Fibroblast of skin of right quadriceps (primary cell): ENCODE data around the gene AGFG2.
"Not testable (repeated sequence)": the region's sequence is repeated elsewhere in the genome, so short reads cannot be mapped to it uniquely, and the experiment has no call there.

Experiments used
- DNase-seq: peaks from one replicate; pipeline ENCODE4 v3.0.0-alpha.2; 2013

The AGFG2 gene

GRCh38 chr7:100538654-100539435 lies at the start of gene AGFG2:
Gene AGFG2 (plus strand): TSS chr7:100539203. CDS start chr7:100539347, 144 bp downstream.
- DNase-seq, result peak; percentile 100

DNA sequence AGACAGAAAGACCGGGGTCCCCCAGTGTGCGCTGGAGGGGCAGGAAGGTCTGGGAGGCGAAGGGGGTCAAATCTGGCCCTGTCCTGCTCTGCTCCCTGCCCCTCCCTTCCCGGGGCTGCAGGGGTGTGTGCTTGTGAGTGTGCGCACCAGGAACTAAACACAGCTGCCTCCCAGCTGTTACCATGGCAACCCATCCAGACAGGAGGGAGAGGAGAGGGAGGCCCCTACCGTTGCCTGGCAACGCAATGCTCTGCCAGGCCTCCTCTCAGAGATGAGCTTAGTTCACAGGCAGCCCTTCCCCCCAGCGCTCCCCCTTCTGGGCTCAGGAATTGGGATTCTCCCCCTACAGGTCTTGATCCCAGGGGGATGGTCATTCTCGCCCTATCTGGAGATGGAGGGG lies 49.2 kb upstream of the AGFG2 start:
- DNase-seq, result peak; percentile 95

- DNase-seq, result no peak
Measured at GRCh38 chr7:100490483-100491191, 48.4 kb upstream of the AGFG2 start.

DNA sequence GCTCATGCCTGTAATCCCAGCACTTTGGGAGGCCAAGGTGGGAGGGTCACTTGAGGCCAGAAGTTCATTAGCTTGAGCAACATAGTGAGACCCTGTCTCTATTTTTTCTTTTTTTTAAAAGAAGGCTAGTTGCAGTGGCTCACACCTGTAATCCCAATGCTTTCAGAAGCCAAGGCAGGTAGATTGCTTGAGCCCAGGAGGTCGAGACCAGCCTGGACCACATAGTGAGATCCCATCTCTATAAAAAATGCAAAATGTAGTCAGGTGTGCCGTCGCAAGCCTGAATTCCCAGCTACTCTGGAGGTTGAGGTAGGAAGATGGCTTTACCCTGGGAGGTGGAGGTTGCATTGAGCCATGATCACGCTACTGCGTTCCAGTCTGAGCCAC lies 47.8 kb upstream of the AGFG2 start:
- DNase-seq, result no peak

DNA sequence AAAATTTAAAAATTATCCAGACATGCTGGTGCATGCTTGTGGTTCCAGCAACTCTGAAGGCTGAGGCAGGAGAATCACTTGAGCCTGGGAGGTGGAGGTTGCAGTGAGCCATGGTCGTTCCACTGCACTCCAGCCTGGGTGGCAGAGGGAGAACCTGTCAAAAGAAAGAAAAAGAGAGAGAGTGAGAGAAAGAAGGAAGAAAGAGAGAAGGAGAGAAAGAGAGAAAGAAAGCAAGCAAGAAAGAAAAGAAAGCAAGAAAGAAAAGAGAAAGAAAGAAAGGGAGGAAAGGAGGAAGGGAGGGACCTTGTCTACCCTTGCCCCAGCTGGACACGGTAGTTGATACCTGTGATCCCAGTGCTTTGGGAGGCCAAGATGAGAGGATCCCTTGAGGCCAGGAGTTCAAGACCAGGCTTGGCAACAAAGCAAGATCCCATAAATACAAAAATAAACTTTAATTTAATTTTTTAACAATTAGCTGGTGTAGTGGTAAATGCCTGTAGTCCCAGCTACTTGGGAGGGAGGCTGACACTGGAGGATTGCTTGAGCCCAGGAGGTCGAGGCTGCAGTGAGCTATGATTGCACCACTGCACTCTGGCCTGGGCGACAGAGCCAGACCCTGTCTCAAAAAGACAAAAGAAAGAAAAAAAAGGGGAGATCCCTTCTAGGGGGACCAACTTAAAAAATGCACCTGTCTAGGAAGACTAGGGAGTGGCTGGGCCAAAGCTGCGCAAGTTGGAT lies 46.1 kb upstream of the AGFG2 start:
- DNase-seq, result no peak

- DNase-seq, result no peak
Measured at GRCh38 chr7:100493476-100494264, 45.3 kb upstream of the AGFG2 start.

- DNase-seq, result no peak
Measured at GRCh38 chr7:100496509-100496908, 42.5 kb upstream of the AGFG2 start.

DNA sequence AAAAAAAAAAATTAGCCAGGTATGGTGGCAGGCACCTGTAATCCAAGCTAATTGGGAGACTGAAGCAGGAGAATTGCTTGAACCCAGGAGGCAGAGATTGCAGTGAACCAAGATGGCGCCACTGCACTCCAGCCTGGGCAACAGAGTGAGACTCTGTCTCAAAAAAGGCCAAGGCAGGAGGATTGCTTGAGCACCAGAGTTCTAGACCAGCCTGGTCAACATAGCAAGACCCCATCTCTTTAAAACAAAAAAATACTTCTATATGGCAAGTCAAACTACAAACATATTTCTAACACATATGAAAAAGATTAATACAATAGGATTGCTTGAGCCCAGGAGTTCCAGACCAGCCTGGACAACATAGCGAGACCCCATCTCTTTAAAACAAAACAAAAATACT lies 38.3 kb upstream of the AGFG2 start:
- DNase-seq, result not testable (repeated sequence)

- DNase-seq, result not testable (repeated sequence)
Measured at GRCh38 chr7:100504031-100504430, 35.0 kb upstream of the AGFG2 start.

- DNase-seq, result no peak
Measured at GRCh38 chr7:100504887-100505611, 34.0 kb upstream of the AGFG2 start.

DNA sequence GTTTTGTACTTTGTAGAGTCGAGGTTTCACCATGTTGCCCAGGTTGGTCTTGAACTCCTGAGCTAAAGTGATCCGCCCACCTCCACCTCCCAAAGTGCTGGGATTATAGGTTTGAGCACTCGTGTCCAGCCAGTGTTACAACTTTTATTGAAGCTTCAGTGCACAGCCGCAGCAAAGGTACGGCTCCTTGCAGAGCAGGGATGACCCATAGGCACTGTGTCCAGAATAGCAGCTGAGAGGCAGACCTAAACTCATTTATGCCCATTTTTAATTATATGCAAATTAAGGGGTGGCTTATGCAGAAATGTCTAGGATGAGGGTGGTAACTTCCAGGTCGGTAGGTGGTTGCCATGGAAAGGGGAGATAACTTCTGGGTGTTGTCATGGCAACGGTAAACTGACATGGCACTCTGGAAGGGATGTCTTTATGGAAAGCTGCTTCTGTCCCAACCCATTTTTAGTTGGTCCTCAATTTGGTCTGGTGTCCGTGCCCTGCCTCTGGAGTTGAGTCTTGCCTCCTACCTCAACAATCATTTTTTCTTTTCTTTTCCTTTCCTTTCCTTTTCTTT lies 32.6 kb upstream of the AGFG2 start:
- no peak for DNase-seq

DNA sequence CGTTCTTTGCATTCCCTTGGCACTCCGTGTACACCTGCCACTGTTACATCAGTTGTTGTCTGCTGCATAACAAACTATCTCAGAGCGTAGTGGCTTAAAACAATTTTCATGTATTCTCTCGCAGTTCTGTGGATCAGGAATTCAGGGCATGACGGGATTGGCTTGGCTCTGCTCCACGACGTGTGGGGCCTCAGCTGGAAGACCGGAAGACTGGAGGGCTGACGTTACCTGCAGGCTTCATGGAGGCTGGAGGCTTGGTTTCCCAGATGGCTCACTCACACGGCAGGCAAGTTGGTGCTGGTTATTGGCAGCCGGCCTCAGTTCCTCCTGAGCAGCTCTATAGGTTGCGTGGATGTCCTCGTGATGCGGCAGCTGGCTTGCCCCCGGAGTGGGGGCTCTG lies 29.8 kb upstream of the AGFG2 start:
- DNase-seq, result peak; percentile 88

- DNase-seq, result no peak
Measured at GRCh38 chr7:100510437-100511239, 28.4 kb upstream of the AGFG2 start.

GRCh38 chr7:100513212-100513810 lies 25.7 kb upstream of the AGFG2 start:
- no peak for DNase-seq

DNA sequence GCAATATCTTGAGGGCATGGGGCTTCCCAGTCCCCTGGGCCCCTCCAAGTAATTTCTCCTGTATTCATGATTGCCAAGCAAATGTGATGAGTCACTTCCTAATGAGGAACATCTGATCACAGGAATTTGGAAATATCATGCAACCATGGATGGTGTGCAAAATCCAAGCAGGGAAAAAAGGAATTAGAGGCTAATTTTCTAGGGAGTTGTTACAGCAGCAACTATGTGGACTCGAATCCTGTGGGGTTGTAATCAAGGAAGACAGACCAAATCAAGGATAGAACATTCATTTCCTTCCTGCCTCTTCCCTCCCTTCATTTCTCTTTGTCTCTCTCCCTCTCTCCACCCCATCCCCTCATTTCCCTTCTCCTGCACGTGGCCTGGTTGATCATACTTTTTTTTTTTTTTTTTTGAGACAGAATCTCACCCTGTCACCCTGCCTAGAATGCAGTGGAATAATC lies 23.9 kb upstream of the AGFG2 start:
- peak; percentile 93 for DNase-seq

GRCh38 chr7:100516135-100516812 lies 22.7 kb upstream of the AGFG2 start:
- peak; percentile 97 for DNase-seq

GRCh38 chr7:100517305-100517704 lies 21.7 kb upstream of the AGFG2 start:
- DNase-seq, result no peak

DNA sequence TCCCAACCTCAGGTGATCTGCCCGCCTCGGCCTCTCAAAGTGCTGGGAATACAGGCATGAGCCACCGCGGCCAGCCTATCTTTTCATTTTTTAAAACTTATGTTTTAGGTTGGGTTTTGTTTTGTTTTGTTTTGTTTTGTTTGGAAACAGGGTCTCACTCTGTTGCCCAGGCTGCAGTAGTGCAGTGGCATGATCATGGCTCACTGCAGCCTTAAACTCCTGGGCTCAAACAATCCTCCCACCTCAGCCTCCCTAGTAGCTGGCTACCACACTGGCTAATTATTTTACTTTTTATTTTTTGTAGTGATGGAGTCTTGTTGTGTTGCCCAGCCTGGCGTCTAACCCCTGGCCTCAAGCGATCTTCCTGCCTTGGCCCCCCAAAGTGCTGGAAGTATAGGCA lies 19.4 kb upstream of the AGFG2 start:
- no peak for DNase-seq

- no peak for DNase-seq
Measured at GRCh38 chr7:100520138-100520537, 18.9 kb upstream of the AGFG2 start.

DNA sequence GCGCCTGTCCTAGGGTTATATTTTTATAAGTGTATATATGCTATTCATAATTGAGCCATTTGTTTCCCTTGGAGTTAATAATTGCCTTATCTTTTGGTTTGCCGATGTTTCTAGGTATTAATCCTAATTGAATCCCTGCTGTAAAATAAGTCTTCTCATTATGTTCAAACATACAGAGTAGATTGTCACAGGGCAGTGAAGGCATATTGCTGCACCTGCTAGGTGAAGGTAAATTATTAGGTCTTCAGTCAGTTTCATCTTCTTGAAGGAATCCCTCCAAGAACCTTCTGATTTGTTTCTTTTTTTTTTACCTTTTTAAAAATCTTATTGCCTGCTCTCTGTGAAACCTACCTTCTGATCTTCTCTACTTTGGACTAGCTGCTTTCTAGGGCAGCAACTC lies 17.9 kb upstream of the AGFG2 start:
- no peak for DNase-seq
